Epithelial cell of prostate (primary cell): ENCODE measurements around the gene RNMT.
"Not testable (repeated sequence)": the region's sequence is repeated elsewhere in the genome, so short reads cannot be mapped to it uniquely, and the experiment has no call there.

ENCODE experiments used
- DNase-seq: peaks from one replicate; pipeline ENCODE4 v3.0.0-alpha.2; 2011; ENCODE audit warnings: low read depth, low spot score
- H3K27ac ChIP-seq: fragments of 450-650 bp; 2 replicates; pipeline ENCODE4 v1.5.1; 2017; ENCODE audit warnings: mild to moderate bottlenecking

The RNMT gene

GRCh38 chr18:13726232-13726971, at the start of gene RNMT, which contains the start of gene FAM210A:
TSS of gene RNMT (plus strand) at chr18:13726673. CDS start at chr18:13731518, 4,845 bp downstream.
TSS of gene FAM210A (minus strand) at chr18:13726558. CDS start at chr18:13682077, 44,481 bp downstream.
- DNase-seq = peak; percentile 88
- H3K27ac ChIP-seq = peak within 1 kb of the TSS; percentile 88

- H3K27ac ChIP-seq, DNase-seq: not testable (repeated sequence)
Observed at GRCh38 chr18:13677350-13677749, 49.1 kb upstream of the RNMT start.

GRCh38 chr18:13680612-13681011, 45.9 kb upstream of the RNMT start:
- no peak for DNase-seq
- H3K27ac ChIP-seq = no peak overlapping the region

- no peak overlapping the region for H3K27ac ChIP-seq
- DNase-seq = no peak
Observed at GRCh38 chr18:13681701-13682100, 44.8 kb upstream of the RNMT start.

DNA sequence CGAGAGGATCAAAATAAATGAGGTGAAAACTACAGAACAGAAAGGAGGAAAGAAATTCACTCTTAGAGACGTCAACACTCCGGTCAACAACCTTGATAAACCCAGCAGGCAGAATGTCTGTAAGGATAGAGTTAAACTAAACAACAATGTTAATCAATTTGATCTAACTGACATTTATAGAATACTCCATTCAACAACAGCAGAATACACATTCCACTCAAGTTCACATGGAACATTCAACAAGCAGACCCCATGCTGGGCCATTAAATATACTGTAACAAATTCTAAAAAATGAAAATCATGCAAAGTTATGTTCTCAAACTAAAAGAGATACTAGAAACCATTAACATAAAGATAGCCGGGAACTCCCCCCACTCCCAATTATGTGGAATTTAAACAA, 41.9 kb upstream of the RNMT start:
- no peak for DNase-seq
- H3K27ac ChIP-seq = no peak overlapping the region

GRCh38 chr18:13688191-13689136, 38.0 kb upstream of the RNMT start:
- no peak for DNase-seq
- no peak overlapping the region for H3K27ac ChIP-seq

DNA sequence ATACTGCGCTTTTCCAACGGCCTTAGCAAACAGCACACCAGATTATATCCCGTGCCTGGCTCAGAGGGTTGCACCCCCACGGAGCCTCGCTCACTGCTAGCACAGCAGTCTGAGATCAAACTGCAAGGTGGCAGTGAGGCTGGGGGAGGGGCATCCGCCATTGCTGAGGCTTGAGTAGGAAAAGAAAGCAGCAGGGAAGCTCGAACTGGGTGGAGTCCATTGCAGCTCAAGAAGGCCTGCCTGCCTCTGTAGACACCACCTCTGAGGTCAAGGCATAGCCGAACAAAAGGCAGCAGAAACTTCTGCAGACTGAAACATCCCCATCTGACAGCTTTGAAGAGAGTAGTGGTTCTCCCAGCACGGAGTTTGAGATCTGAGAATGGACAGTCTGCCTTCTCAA, 36.4 kb upstream of the RNMT start:
- not testable (repeated sequence) for DNase-seq, H3K27ac ChIP-seq

- not testable (repeated sequence) for DNase-seq, H3K27ac ChIP-seq
Observed at GRCh38 chr18:13695337-13695736, 31.1 kb upstream of the RNMT start.

GRCh38 chr18:13696961-13697360, 29.5 kb upstream of the RNMT start:
- DNase-seq = no peak
- H3K27ac ChIP-seq = peak overlapping the region; percentile 21

DNA sequence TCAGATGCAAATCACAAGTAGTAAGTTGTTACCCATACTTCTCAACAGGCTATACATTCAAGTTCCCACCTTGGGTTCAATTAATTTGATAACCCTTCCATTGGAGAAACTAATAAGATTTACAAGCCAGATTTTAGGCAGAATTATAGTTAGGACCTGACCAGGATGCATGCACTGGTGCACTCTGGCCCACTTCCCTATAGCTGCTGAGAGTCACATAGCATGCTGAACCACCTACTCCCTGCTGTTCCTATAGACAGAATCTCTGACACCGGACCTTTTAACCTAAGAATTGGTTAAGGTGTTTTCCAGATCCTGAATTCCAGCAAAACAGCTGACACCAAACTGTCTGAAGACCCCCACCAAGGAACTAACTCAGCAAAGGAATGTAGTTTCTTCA, 26.3 kb upstream of the RNMT start:
- no peak overlapping the region for H3K27ac ChIP-seq
- DNase-seq = no peak

DNA sequence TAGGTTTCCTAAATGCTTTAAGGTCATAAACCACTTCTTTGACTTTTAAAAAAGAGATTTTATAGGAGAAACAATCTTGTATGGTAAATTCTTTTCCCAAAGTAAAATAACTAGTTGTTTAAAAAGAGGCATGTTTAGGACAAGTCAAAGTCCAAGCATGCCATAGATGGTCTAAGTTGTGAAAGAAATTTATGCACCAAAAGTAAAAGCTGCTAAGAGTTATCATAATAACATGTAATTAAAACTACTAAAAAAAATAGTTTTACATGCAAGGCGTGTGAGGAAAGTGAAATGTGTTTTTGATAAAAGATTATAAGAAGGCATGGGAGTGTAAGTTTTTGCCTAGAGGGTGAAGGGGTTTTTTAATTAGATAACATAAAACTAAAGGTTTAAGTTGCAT, 22.6 kb upstream of the RNMT start:
- no peak overlapping the region for H3K27ac ChIP-seq
- no peak for DNase-seq

GRCh38 chr18:13710414-13710831, 16.1 kb upstream of the RNMT start:
- peak; percentile 98 for DNase-seq
- peak overlapping the region; percentile 100 for H3K27ac ChIP-seq

- no peak for DNase-seq
Observed at GRCh38 chr18:13712400-13713131, 13.9 kb upstream of the RNMT start.

GRCh38 chr18:13713455-13714055, 12.9 kb upstream of the RNMT start:
- DNase-seq = no peak
- H3K27ac ChIP-seq = peak overlapping the region; percentile 100

More at GRCh38 chr18:13712400-13713131, 13.9 kb upstream of the RNMT start:
- H3K27ac ChIP-seq = peak overlapping the region; percentile 100

- DNase-seq = no peak
Observed at GRCh38 chr18:13715330-13715729, 11.1 kb upstream of the RNMT start.

GRCh38 chr18:13716916-13717315, 9.6 kb upstream of the RNMT start:
- no peak for DNase-seq
- no peak overlapping the region for H3K27ac ChIP-seq

More at GRCh38 chr18:13715330-13715729, 11.1 kb upstream of the RNMT start:
- peak overlapping the region; percentile 100 for H3K27ac ChIP-seq

GRCh38 chr18:13720123-13720522, 6.3 kb upstream of the RNMT start:
- no peak overlapping the region for H3K27ac ChIP-seq
- DNase-seq = no peak

- H3K27ac ChIP-seq = no peak overlapping the region
- no peak for DNase-seq
Observed at GRCh38 chr18:13720847-13721246, 5.6 kb upstream of the RNMT start.

GRCh38 chr18:13725566-13726231, 774 bp upstream of the RNMT start:
- peak overlapping the region; percentile 88 for H3K27ac ChIP-seq
- no peak for DNase-seq
